ENCODE results near the gene SLC4A2.

DNA sequence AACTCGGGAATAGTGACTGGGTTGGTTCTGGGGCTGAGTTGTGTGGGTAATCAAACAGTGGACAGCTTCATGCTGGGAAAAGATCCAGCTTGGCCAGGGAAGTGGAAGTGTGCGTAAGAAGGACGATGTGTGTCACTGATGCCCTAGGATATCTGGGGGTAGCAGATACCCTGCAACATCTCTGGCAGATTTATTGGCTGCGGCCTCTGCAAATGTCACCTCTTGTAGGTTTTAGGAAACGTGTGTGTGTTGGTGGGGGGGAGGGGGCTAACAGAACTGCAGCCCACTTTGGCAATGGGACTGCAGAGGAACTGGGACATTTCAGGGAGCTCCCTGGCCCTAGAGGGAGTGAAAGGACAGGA lies 25.9 kb downstream of the SLC4A2 start:
- TF ChIP-seq, protein P1, sequence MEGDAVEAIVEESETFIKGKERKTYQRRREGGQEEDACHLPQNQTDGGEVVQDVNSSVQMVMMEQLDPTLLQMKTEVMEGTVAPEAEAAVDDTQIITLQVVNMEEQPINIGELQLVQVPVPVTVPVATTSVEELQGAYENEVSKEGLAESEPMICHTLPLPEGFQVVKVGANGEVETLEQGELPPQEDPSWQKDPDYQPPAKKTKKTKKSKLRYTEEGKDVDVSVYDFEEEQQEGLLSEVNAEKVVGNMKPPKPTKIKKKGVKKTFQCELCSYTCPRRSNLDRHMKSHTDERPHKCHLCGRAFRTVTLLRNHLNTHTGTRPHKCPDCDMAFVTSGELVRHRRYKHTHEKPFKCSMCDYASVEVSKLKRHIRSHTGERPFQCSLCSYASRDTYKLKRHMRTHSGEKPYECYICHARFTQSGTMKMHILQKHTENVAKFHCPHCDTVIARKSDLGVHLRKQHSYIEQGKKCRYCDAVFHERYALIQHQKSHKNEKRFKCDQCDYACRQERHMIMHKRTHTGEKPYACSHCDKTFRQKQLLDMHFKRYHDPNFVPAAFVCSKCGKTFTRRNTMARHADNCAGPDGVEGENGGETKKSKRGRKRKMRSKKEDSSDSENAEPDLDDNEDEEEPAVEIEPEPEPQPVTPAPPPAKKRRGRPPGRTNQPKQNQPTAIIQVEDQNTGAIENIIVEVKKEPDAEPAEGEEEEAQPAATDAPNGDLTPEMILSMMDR (tag by site-specific recombination; IDR thresholded peaks at IDR 0.05), result no peak
- TF ChIP-seq ZNF76 (tag by site-specific recombination; IDR thresholded peaks at IDR 0.05; ENCODE audit: borderline replicate concordance, low read depth), result no peak
- TF ChIP-seq PRDM1 (tag by site-specific recombination; IDR thresholded peaks at IDR 0.05), result no peak
- no peak for TF ChIP-seq KLF16 (tag by site-specific recombination; IDR thresholded peaks at IDR 0.05)
- TF ChIP-seq ZIC2 (tag by site-specific recombination; IDR thresholded peaks at IDR 0.05), result no peak
